RWPE2 (cell line): ENCODE measurements around the gene CACNA2D3.

Experiments used
- ATAC-seq: fragments of 200-7000 bp; cut with Tn5 transposase; 3 replicates; pipeline ENCODE4 v1.9.1; 2021; ENCODE audit warnings: low read depth
- DNase-seq: peaks from one replicate; pipeline ENCODE4 v3.0.0-alpha.2; 2020; ENCODE audit warnings: low spot score
- H3K27ac ChIP-seq: fragments of 450-650 bp; 2 replicates; pipeline ENCODE4 v1.5.1; 2017; ENCODE audit warnings: mild to moderate bottlenecking; ENCODE audit not compliant: poor library complexity, severe bottlenecking
- H3K27me3 ChIP-seq: fragments of 250-450 bp; sonication (Bioruptor Pico); 2 replicates; pipeline ENCODE4 v1.5.1; 2021; ENCODE audit warnings: mild to moderate bottlenecking, moderate library complexity; ENCODE audit not compliant: insufficient read depth, poor library complexity, severe bottlenecking
- H3K36me3 ChIP-seq: fragments of 250-450 bp; sonication (Bioruptor Pico); 2 replicates; pipeline ENCODE4 v1.5.1; 2020; ENCODE audit warnings: low read depth, mild to moderate bottlenecking, moderate library complexity
- H3K4me1 ChIP-seq: fragments of 250-450 bp; sonication (Bioruptor Pico); 2 replicates; pipeline ENCODE4 v1.5.1; 2021; ENCODE audit warnings: mild to moderate bottlenecking, moderate library complexity; ENCODE audit not compliant: insufficient read depth, poor library complexity, severe bottlenecking
- H3K4me3 ChIP-seq: fragments of 250-450 bp; sonication (Bioruptor Pico); 2 replicates; pipeline ENCODE4 v1.5.1; 2021; ENCODE audit warnings: mild to moderate bottlenecking, moderate library complexity; ENCODE audit not compliant: severe bottlenecking
- H3K9me3 ChIP-seq: fragments of 250-450 bp; sonication (Bioruptor Pico); 2 replicates; pipeline ENCODE4 v1.5.1; 2021; ENCODE audit warnings: mild to moderate bottlenecking, moderate library complexity; ENCODE audit not compliant: severe bottlenecking
- TF ChIP-seq, protein P1 (sequence below): fragments of 450-650 bp; IDR thresholded peaks from one replicate; pipeline ENCODE4 v1.5.1; 2017; ENCODE audit warnings: mild to moderate bottlenecking, moderate library complexity; ENCODE audit not compliant: poor library complexity, severe bottlenecking

Gene CACNA2D3

DNA sequence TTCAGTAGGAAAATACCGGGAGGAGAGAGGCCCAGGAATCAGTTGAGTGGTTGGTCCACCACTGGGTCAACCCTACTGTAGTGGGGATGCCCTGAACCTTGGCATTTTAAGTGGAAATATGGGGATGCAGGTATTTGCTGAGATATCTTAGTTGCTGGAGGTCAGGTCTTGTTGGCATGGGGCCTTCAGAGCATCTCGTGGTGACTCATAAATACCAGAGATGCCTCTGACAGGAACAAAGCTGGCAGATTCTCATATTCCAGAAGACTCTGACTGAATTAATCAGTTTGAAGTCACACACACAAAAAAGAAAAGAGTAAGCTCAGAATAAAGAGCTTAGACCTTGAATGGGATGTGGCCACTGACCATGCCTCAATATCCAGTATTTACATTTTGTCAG lies 91.6 kb downstream of the CACNA2D3 start:
- no peaks in the 10 kb centered on the region for H3K9me3 ChIP-seq
- peak; percentile 88 for ATAC-seq
- DNase-seq, result no peak
- H3K4me1 ChIP-seq, result peaks cover 6% of the 10 kb centered on the region
- TF ChIP-seq, protein P1, sequence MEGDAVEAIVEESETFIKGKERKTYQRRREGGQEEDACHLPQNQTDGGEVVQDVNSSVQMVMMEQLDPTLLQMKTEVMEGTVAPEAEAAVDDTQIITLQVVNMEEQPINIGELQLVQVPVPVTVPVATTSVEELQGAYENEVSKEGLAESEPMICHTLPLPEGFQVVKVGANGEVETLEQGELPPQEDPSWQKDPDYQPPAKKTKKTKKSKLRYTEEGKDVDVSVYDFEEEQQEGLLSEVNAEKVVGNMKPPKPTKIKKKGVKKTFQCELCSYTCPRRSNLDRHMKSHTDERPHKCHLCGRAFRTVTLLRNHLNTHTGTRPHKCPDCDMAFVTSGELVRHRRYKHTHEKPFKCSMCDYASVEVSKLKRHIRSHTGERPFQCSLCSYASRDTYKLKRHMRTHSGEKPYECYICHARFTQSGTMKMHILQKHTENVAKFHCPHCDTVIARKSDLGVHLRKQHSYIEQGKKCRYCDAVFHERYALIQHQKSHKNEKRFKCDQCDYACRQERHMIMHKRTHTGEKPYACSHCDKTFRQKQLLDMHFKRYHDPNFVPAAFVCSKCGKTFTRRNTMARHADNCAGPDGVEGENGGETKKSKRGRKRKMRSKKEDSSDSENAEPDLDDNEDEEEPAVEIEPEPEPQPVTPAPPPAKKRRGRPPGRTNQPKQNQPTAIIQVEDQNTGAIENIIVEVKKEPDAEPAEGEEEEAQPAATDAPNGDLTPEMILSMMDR, result no peak
- H3K27ac ChIP-seq, result no peak overlapping the region
- no peak overlapping the region for H3K4me3 ChIP-seq
- H3K36me3 ChIP-seq, result no peaks in the 10 kb centered on the region
- no peaks in the 10 kb centered on the region for H3K27me3 ChIP-seq

DNA sequence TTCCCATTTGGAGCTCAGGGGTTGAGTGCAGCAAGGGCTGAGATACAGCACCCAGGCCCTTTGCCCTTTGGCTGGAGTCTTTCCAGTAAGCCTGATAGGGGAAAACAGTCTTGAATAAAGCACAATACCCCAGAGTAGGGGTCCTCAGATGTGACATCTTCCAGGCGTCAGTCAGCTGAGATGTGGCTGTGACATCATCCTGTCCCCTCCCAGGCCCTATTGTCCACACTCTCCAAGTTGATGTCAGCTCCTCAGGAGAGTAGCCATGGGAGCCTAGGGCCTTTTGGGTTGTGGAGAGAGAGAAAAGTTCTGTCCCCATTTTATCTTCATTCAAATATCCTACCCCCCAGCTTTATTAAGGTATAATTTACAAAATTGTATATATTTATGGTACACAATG lies 92.5 kb downstream of the CACNA2D3 start:
- TF ChIP-seq, protein P1, result no peak
- DNase-seq (no peak), ATAC-seq (no peak)

DNA sequence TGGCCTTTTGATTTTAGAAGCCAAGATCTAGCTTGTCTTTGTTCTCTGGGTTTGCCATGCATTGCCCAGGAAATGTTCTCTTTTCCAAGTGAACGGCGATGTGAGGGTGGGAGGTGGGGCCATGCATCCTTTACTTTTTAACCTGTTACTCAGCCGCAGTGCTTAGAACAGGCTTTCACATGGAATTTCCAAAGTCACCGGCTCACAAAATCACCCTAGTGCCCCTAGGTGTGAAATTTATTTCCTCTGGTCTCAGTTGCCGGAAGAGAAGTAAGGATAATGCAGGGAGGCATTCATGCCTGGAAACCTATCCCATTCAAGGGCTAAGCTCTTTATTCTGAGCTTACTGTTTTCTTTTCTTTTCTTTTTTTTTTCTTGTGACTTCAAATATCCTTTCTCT lies 93.2 kb downstream of the CACNA2D3 start:
- Histone ChIP-seq H3K27ac (no peak overlapping the region), H3K27me3 (no peaks in the 10 kb centered on the region), H3K9me3 (no peaks in the 10 kb centered on the region), H3K4me1 (peaks cover 6% of the 10 kb centered on the region), H3K4me3 (no peak overlapping the region), H3K36me3 (no peaks in the 10 kb centered on the region)
- ATAC-seq, result no peak
- TF ChIP-seq, protein P1, result no peak
- DNase-seq, result no peak

More for the DNA sequence above, 92.5 kb downstream of the CACNA2D3 start:
- no peaks in the 10 kb centered on the region for H3K36me3 ChIP-seq
- peaks cover 6% of the 10 kb centered on the region for H3K4me1 ChIP-seq
- no peaks in the 10 kb centered on the region for H3K27me3 ChIP-seq
- no peak overlapping the region for H3K4me3 ChIP-seq
- H3K27ac ChIP-seq, result no peak overlapping the region
- H3K9me3 ChIP-seq, result no peaks in the 10 kb centered on the region

DNA sequence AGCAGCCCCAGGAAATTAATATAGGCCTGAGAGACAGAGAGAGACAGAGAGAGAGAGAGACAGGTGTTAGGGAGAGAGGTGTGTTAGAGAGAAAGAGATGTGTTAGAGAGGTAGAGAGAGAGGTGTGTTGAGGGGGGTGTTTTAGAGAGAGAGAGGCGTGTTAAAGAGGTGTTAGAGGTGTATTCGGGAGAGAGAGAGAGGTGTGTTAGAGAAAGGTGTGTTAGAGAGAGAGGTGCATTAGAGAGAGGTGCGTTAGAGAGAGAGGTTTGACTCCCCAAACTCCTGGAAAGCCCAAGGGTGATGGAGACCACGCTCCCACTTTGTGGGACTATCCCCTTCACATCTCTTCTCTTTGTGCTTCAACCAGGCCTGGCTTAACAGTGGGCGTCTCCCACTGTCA lies 95.5 kb downstream of the CACNA2D3 start:
- ATAC-seq (no peak), DNase-seq (no peak)
- Histone ChIP-seq H3K4me1 (no peaks in the 10 kb centered on the region), H3K9me3 (no peaks in the 10 kb centered on the region), H3K27ac (no peak overlapping the region), H3K27me3 (no peaks in the 10 kb centered on the region), H3K4me3 (no peak overlapping the region), H3K36me3 (no peaks in the 10 kb centered on the region)
- TF ChIP-seq, protein P1, result no peak

DNA sequence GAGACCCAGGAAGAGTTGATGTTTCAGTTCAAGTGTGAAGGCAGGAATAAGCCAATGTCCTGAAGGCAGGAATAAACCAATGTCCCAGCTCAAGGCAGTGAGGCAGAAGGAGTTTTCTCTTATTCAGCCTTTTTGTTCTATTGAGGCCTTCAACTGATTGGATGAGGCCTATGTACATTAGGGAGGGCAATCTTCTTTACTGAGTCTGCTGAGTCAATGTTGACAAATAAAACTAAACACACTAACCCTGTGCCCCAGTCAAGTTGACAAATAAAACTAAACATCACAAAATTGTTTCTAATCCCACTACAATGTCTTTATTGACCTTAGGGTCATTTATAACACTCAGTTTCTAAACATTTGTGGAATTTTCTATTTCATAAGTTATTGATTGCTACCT lies 100.0 kb downstream of the CACNA2D3 start:
- no peaks in the 10 kb centered on the region for H3K27me3 ChIP-seq
- ATAC-seq, result no peak
- H3K27ac ChIP-seq, result no peak overlapping the region
- H3K4me1 ChIP-seq, result no peaks in the 10 kb centered on the region
- DNase-seq, result no peak
- no peaks in the 10 kb centered on the region for H3K9me3 ChIP-seq
- no peaks in the 10 kb centered on the region for H3K36me3 ChIP-seq
- TF ChIP-seq, protein P1, result no peak
- H3K4me3 ChIP-seq, result no peak overlapping the region
